Stimulated activated CD8-positive, alpha-beta memory T cell treated with anti-CD3 and anti-CD28 coated beads, Interleukin-12 subunit alpha, Interleukin-12 subunit beta, amount 100 ng/mL, for 4 hours (primary cell): ENCODE data around the gene TGM2.

Source experiments
- DNase-seq: peaks from one replicate; pipeline ENCODE4 v3.0.0-alpha.2; 2020; ENCODE audit warnings: low read depth

TGM2 gene

GRCh38 chr20:38159957-38160756 is 4.9 kb downstream of the TGM2 start:
- DNase-seq = no peak

- no peak for DNase-seq
Observed at GRCh38 chr20:38159566-38159956, 5.5 kb downstream of the TGM2 start.

- no peak for DNase-seq
Observed at GRCh38 chr20:38158701-38159351, 6.2 kb downstream of the TGM2 start.

GRCh38 chr20:38157635-38158495 is 7.2 kb downstream of the TGM2 start:
- no peak for DNase-seq

GRCh38 chr20:38156888-38157634 is 8.0 kb downstream of the TGM2 start:
- DNase-seq = no peak

- DNase-seq = no peak
Observed at GRCh38 chr20:38156280-38156679, 8.8 kb downstream of the TGM2 start.

GRCh38 chr20:38155811-38156210 is 9.3 kb downstream of the TGM2 start:
- DNase-seq = no peak

GRCh38 chr20:38153401-38153800 is 11.7 kb downstream of the TGM2 start:
- no peak for DNase-seq

- DNase-seq = no peak
Observed at GRCh38 chr20:38152621-38153221, 12.3 kb downstream of the TGM2 start.

GRCh38 chr20:38152175-38152620 is 12.9 kb downstream of the TGM2 start:
- DNase-seq = no peak

- no peak for DNase-seq
Observed at GRCh38 chr20:38151455-38151854, 13.6 kb downstream of the TGM2 start.

GRCh38 chr20:38150335-38151170 is 14.5 kb downstream of the TGM2 start:
- DNase-seq = no peak

- DNase-seq = no peak
Observed at GRCh38 chr20:38148328-38149102, 16.6 kb downstream of the TGM2 start.

- no peak for DNase-seq
Observed at GRCh38 chr20:38147751-38148150, 17.3 kb downstream of the TGM2 start.

GRCh38 chr20:38147163-38147562 is 17.9 kb downstream of the TGM2 start:
- no peak for DNase-seq

GRCh38 chr20:38146628-38147027 is 18.4 kb downstream of the TGM2 start:
- DNase-seq = no peak

- no peak for DNase-seq
Observed at GRCh38 chr20:38146156-38146555, 18.9 kb downstream of the TGM2 start.

GRCh38 chr20:38145729-38146075 is 19.4 kb downstream of the TGM2 start:
- no peak for DNase-seq

GRCh38 chr20:38144974-38145728 is 19.9 kb downstream of the TGM2 start:
- DNase-seq = no peak
